Testis (tissue), 3 donors: ENCODE results near the gene N4BP2L2. TPM values are rescaled to one million over a fixed set of nuclear protein-coding genes. Genes with fewer than 3 reads are reported as not detected.

Experiments used
- DNase-seq: peaks from one replicate; pipeline ENCODE4 v3.0.0-alpha.2; 2019
- H3K27ac ChIP-seq, 2 donors: fragments of 200-600 bp; sonication (generic); one replicate each; pipeline ENCODE4 v1.5.1; 2019
- H3K27me3 ChIP-seq: fragments of 200-600 bp; sonication (generic); one replicate; pipeline ENCODE4 v1.5.1; 2019
- H3K36me3 ChIP-seq: fragments of 200-600 bp; sonication (generic); one replicate; pipeline ENCODE4 v1.5.1; 2017; ENCODE audit warnings: low read depth; ENCODE audit errors: missing control alignments
- H3K4me1 ChIP-seq: fragments of 200-600 bp; sonication (generic); one replicate; pipeline ENCODE4 v1.5.1; 2019
- H3K4me3 ChIP-seq, 2 donors: fragments of 200-600 bp; sonication (generic); one replicate each; pipeline ENCODE4 v1.5.1; 2017 to 2019
- H3K9me3 ChIP-seq: fragments of 200-600 bp; sonication (generic); one replicate; pipeline ENCODE4 v1.5.1; 2017
- CTCF ChIP-seq, 3 experiments: fragments of 450-650 bp in 2 of 3; fragments of 200-600 bp in 1 of 3; sonication (generic) in 1 of 3; IDR thresholded peaks; one replicate each; pipeline ENCODE4 v1.5.1; 2016 to 2019; ENCODE audit warnings: antibody characterized with exemption in 3 of 3, mild to moderate bottlenecking in 2 of 3, moderate library complexity in 1 of 3
- POLR2A ChIP-seq: fragments of 450-650 bp; IDR thresholded peaks from one replicate; pipeline ENCODE4 v1.6.1; 2017; ENCODE audit warnings: antibody characterized with exemption, mild to moderate bottlenecking, moderate library complexity
- WGBS, 2 donors: methylation state at CpG; one replicate each; pipeline ENCODE4 v1.1.5; 2018; 5-methylcytosine and 5-hydroxymethylcytosine counted together
- intact Hi-C: fragments of 100-400 bp; cut with DNase I; formaldehyde crosslinking; loops from one replicate; pipeline ENCODE4 v1.15.1; 2023; ENCODE audit warnings: low total_unique reads
- polyA plus RNA-seq: library from polyadenylated mRNA; stranded (reverse); fragments of 350-450 nt; fragmentation: Illumina TruSeq; extraction: RNeasy Lipid Tissue Mini Kit (QIAGEN cat#74804); gene quantifications from one replicate; pipeline ENCODE4 v1.2.3, GENCODE V29; 2014; ENCODE audit warnings: low read depth, low replicate concordance; ENCODE audit not compliant: insufficient read depth
- total RNA-seq, 2 donors: library from RNA; depleted of rRNA; stranded (reverse); fragments of >200 nt; gene quantifications; one replicate each; pipeline ENCODE4 v1.2.3, GENCODE V29; 2016

N4BP2L2 gene
- total and polyA plus RNA-seq, 3 donors from 2014 or later = 56.4 to 197 (median 187) TPM

- Histone ChIP-seq H3K4me3 (no peak overlapping the region), H3K27ac (peak overlapping the region; percentile 56 to 72), H3K27me3 (no peaks in the 10 kb centered on the region), H3K36me3 (no peaks in the 10 kb centered on the region), H3K9me3 (no peaks in the 10 kb centered on the region), H3K4me1 (peaks cover 18% of the 10 kb centered on the region)
- intact Hi-C loops = no loop called here
- TF ChIP-seq CTCF (IDR thresholded peaks at IDR 0.05) (no peak), POLR2A (no peak)
- peak; percentile 65 for DNase-seq
- WGBS, 2 donors = 35 to 50% methylated on average over 5 of the region's 5 CpGs
These were observed 34.9 kb downstream of the N4BP2L2 start for GRCh38 chr13:32503727-32504126.

- intact Hi-C loops = no loop called here
- H3K27me3 ChIP-seq = no peaks in the 10 kb centered on the region
- no peaks in the 10 kb centered on the region for H3K36me3 ChIP-seq
- DNase-seq = no peak
- H3K4me1 ChIP-seq = peaks cover 26% of the 10 kb centered on the region
- H3K9me3 ChIP-seq = no peaks in the 10 kb centered on the region
- no peak overlapping the region for H3K27ac ChIP-seq
- no peak for TF ChIP-seq CTCF (IDR thresholded peaks at IDR 0.05)
- no peak for TF ChIP-seq POLR2A
- H3K4me3 ChIP-seq = no peak overlapping the region
- 82 to 86% methylated on average over 6 of the region's 6 CpGs for WGBS, 2 donors
These were observed 37.5 kb downstream of the N4BP2L2 start for GRCh38 chr13:32501064-32501463.

GRCh38 chr13:32499538-32500210 is 38.9 kb downstream of the N4BP2L2 start:
- intact Hi-C loops = no loop called here
- no peaks in the 10 kb centered on the region for H3K27me3 ChIP-seq
- H3K27ac ChIP-seq = no peak overlapping the region
- H3K4me1 ChIP-seq = peaks cover 24% of the 10 kb centered on the region
- TF ChIP-seq POLR2A (no peak), CTCF (IDR thresholded peaks at IDR 0.05) (no peak)
- no peak overlapping the region for H3K4me3 ChIP-seq
- H3K9me3 ChIP-seq = no peaks in the 10 kb centered on the region
- no peaks in the 10 kb centered on the region for H3K36me3 ChIP-seq
- no peak for DNase-seq
- 89 to 98% methylated on average over 2 of the region's 2 CpGs for WGBS, 2 donors

- Histone ChIP-seq H3K36me3 (no peaks in the 10 kb centered on the region), H3K9me3 (no peaks in the 10 kb centered on the region), H3K4me1 (peaks cover 9% of the 10 kb centered on the region), H3K4me3 (no peak overlapping the region), H3K27ac (no peak overlapping the region), H3K27me3 (no peaks in the 10 kb centered on the region)
- peak; percentile 56 for DNase-seq
- WGBS, 2 donors = 41 to 46% methylated on average over 1 of the region's 1 CpG
- intact Hi-C loops = no loop called here
- TF ChIP-seq POLR2A (no peak), CTCF (IDR thresholded peaks at IDR 0.05) (no peak)
These were observed 41.0 kb downstream of the N4BP2L2 start for GRCh38 chr13:32497589-32497988.

- no peak overlapping the region for H3K27ac ChIP-seq
- 8 to 28% methylated on average over 1 of the region's 1 CpG for WGBS, 2 donors
- no peak for TF ChIP-seq CTCF (IDR thresholded peaks at IDR 0.05)
- no peak for TF ChIP-seq POLR2A
- no peaks in the 10 kb centered on the region for H3K36me3 ChIP-seq
- H3K4me3 ChIP-seq = no peak overlapping the region
- H3K9me3 ChIP-seq = no peaks in the 10 kb centered on the region
- no peak for DNase-seq
- peaks cover 9% of the 10 kb centered on the region for H3K4me1 ChIP-seq
- intact Hi-C loops = no loop called here
- no peaks in the 10 kb centered on the region for H3K27me3 ChIP-seq
These were observed 41.9 kb downstream of the N4BP2L2 start for GRCh38 chr13:32496599-32497160.
